Measurements from ENCODE around the gene LENG1.

DNA sequence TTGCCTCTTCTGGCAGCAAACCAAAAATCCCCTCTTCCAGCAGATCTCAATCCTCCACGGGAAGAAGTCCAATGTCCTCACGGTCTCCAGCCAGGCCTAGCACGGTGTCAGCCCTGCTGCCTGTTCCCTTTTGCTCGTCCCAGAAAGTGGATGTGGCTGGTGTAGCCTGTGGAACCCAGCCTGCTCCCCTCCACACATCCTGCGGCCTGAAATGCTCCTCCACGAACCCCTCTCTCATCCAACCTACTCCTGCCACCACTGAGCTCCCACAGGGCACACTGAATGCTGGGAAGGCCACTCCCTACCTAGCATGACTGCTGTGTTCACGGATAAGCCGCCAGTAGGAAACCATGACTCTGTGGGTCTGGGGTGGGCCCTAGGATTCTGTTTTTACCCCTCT, 26.8 kb upstream of the LENG1 start:
- TF ChIP-seq, protein P1, sequence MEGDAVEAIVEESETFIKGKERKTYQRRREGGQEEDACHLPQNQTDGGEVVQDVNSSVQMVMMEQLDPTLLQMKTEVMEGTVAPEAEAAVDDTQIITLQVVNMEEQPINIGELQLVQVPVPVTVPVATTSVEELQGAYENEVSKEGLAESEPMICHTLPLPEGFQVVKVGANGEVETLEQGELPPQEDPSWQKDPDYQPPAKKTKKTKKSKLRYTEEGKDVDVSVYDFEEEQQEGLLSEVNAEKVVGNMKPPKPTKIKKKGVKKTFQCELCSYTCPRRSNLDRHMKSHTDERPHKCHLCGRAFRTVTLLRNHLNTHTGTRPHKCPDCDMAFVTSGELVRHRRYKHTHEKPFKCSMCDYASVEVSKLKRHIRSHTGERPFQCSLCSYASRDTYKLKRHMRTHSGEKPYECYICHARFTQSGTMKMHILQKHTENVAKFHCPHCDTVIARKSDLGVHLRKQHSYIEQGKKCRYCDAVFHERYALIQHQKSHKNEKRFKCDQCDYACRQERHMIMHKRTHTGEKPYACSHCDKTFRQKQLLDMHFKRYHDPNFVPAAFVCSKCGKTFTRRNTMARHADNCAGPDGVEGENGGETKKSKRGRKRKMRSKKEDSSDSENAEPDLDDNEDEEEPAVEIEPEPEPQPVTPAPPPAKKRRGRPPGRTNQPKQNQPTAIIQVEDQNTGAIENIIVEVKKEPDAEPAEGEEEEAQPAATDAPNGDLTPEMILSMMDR (IDR thresholded peaks at IDR 0.05), result no peak
- TF ChIP-seq POLR2A (IDR thresholded peaks at IDR 0.05), result no peak
